Heart left ventricle (tissue), 16 donors: ENCODE results near the gene ZFP36L1. TPM values are rescaled to one million over a fixed set of nuclear protein-coding genes. Genes with fewer than 3 reads are reported as not detected.

Source experiments
- ATAC-seq, 4 donors: fragments of 200-7000 bp; cut with Tn5 transposase; one replicate each; pipeline ENCODE4 v1.9.1; 2020 to 2022; ENCODE audit warnings: moderate library complexity in 4 of 4, mild to moderate bottlenecking in 3 of 4, moderate number of reproducible peaks in 1 of 4
- DNase-seq, 5 donors: peaks; one replicate each; pipeline ENCODE4 v3.0.0-alpha.2; 2020
- H3K27ac ChIP-seq, 12 donors: fragments of 200-600 bp; sonication (generic) in 4 of 12; one replicate each; pipeline versions ENCODE4 v1.5.0 to v1.8.0; 2016 to 2022; ENCODE audit warnings: mild to moderate bottlenecking in 2 of 12
- H3K27me3 ChIP-seq, 9 donors: fragments of 200-600 bp; sonication (generic) in 2 of 9; one replicate each; pipeline versions ENCODE4 v1.5.1 to v1.8.0; 2016 to 2022; ENCODE audit warnings: mild to moderate bottlenecking in 3 of 9
- H3K36me3 ChIP-seq, 9 donors: fragments of 200-600 bp; sonication (generic) in 2 of 9; one replicate each; pipeline versions ENCODE4 v1.5.0 to v1.8.0; 2018 to 2022; ENCODE audit warnings: mild to moderate bottlenecking in 2 of 9
- H3K4me1 ChIP-seq, 12 donors: fragments of 200-600 bp; sonication (generic) in 4 of 12; one replicate each; pipeline versions ENCODE4 v1.5.0 to v1.8.0; 2016 to 2022; ENCODE audit warnings: mild to moderate bottlenecking in 3 of 12
- H3K4me3 ChIP-seq, 12 donors: fragments of 200-600 bp; sonication (generic) in 4 of 12; one replicate each; pipeline versions ENCODE4 v1.5.0 to v1.8.0; 2017 to 2022; ENCODE audit warnings: mild to moderate bottlenecking in 9 of 12, moderate library complexity in 4 of 12
- H3K9me3 ChIP-seq, 12 donors: fragments of 200-600 bp; sonication (generic) in 4 of 12; one replicate each; pipeline versions ENCODE4 v1.5.0 to v1.8.0; 2016 to 2022; ENCODE audit warnings: mild to moderate bottlenecking in 1 of 12
- POLR2A ChIP-seq, 2 donors: fragments of 450-650 bp; IDR thresholded peaks; one replicate each; pipeline ENCODE4 v1.6.1; 2017; ENCODE audit warnings: antibody characterized with exemption in 2 of 2, mild to moderate bottlenecking in 2 of 2, moderate library complexity in 2 of 2
- WGBS, 4 donors: extraction: QIAGEN DNeasy Blood & Tissue Kit in 2 of 4; methylation state at CpG; one replicate each; pipeline versions ENCODE4 v1.1.5 to v1.1.7; 2013 to 2018; 5-methylcytosine and 5-hydroxymethylcytosine counted together
- intact Hi-C, 10 donors: fragments of 100-400 bp; cut with DNase I; formaldehyde crosslinking; loops; one replicate each; pipeline versions ENCODE4 v1.11.1 to v1.14.2; 2022
- polyA plus RNA-seq, 2 donors: library from polyadenylated mRNA; stranded (reverse); fragments of 200-250 nt; gene quantifications; one replicate each; pipeline ENCODE4 v1.2.3, GENCODE V29; 2013
- total RNA-seq, 9 donors: library from RNA; depleted of rRNA in 2 of 9; stranded (reverse); fragments of >200 nt in 2 of 9; fragmentation: NEBNext Ultra II Directional in 3 of 9; extraction: Animal tissue kit (Norgen Biotek cat#: 25700) in 3 of 9; gene quantifications; one replicate each; pipeline versions ENCODE4 v1.1.0 to v1.2.4, GENCODE V29; 2016 to 2023
- TF ChIP-seq, protein P1 (sequence below), 12 donors: fragments of 200-600 bp; sonication (generic) in 4 of 12; IDR thresholded peaks; one replicate each; pipeline versions ENCODE4 v1.5.0 to v1.8.0; 2018 to 2022; ENCODE audit warnings: antibody characterized with exemption in 12 of 12, mild to moderate bottlenecking in 5 of 12
- donor health status: ischemic (EF 13 %, LVEDD 7.1; RV severe dilation, severe dysfunction).
- donor health status: healthy with polysubstance abuse.
- donor health status: DM: no; HTN: yes; CAD: no.
- donor health status: DM: no; HTN: no; CAD: no.
- donor health status: ischemic (EF 25% LVEDD 6.9; RV normal size, moderate dysfunction).
- donor health status: ischemic (EF 25% LVEDD 5.7; RV mildly dilated, moderate dysfunction).
- donor health status: healthy.
- donor health status: DM: yes; HTN: yes; CAD: no.
- donor health status: ischemic (EF 35%, LVEDD 5.7; RV mildly dilated, moderate dysfunction).
- donor health status: nonischemic (EF 11% LVEDD 7.7; RV severe dilation, severe dysfunction).
- donor health status: DM: yes; HTN: yes; CAD: no.
- donor health status: PGD.
- donor health status: ischemic (EF 29% LVEDD 5.4; RV normal size, mild dysfunction).
- donor health status: nonischemic (EF 23%, LVEDD 6.1; RV moderate dilation, normal function).

Gene ZFP36L1
- total and polyA plus RNA-seq, 11 donors = 21.2 to 183 (median 68.9) TPM

DNA sequence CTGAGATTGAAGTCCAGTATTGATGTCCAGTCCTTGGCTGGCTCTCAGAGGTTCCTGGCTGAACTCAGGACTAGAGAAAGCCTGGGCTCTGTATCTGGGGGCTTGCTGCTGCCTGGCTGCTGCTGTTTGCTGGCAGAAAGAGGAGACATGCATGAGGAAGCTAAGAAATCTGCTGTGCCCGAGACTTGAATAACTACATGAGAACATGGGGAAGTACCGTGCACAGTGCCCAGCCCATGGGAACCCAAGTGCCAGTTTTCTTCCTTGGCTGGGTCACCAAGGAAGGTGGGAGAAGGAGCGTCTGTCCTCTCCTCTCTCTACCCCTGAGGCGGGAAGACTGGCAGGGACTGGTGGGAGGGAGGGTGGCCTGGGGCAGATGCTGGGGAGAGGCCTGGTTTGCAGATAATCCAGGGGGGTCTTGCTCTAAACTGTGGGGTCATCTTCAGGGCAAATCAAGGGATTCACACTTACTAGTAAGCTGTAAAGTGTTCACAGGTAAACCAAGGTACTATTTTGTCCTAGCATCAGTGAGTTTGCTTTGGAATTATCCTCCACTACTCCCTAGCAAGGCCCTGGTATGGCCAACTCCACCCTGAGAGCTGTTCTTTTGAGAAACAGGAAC lies 13.8 kb upstream of the ZFP36L1 start:
- H3K9me3 ChIP-seq = peaks cover 0 to 13% (median 1%) of the 10 kb centered on the region in 12 donors
- intact Hi-C loops = no loop called here
- DNase-seq = peak in 1 of 5 donors; percentile 38
- WGBS, 4 donors = 73 to 77% (median 75%) methylated on average over 4 of the region's 4 CpGs
- H3K4me1 ChIP-seq = peaks cover 0 to 44% (median 18%) of the 10 kb centered on the region in 12 donors
- H3K36me3 ChIP-seq = no peaks in the 10 kb centered on the region
- TF ChIP-seq POLR2A (IDR thresholded peaks at IDR 0.05) = no peak
- TF ChIP-seq, protein P1, sequence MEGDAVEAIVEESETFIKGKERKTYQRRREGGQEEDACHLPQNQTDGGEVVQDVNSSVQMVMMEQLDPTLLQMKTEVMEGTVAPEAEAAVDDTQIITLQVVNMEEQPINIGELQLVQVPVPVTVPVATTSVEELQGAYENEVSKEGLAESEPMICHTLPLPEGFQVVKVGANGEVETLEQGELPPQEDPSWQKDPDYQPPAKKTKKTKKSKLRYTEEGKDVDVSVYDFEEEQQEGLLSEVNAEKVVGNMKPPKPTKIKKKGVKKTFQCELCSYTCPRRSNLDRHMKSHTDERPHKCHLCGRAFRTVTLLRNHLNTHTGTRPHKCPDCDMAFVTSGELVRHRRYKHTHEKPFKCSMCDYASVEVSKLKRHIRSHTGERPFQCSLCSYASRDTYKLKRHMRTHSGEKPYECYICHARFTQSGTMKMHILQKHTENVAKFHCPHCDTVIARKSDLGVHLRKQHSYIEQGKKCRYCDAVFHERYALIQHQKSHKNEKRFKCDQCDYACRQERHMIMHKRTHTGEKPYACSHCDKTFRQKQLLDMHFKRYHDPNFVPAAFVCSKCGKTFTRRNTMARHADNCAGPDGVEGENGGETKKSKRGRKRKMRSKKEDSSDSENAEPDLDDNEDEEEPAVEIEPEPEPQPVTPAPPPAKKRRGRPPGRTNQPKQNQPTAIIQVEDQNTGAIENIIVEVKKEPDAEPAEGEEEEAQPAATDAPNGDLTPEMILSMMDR (IDR thresholded peaks at IDR 0.05) = no peak
- peak overlapping the region; percentile 39 to 89 (median 66) for H3K27ac ChIP-seq
- ATAC-seq = peak; percentile 66 to 86 (median 84)
- H3K27me3 ChIP-seq = no peaks in the 10 kb centered on the region
- no peak overlapping the region for H3K4me3 ChIP-seq

DNA sequence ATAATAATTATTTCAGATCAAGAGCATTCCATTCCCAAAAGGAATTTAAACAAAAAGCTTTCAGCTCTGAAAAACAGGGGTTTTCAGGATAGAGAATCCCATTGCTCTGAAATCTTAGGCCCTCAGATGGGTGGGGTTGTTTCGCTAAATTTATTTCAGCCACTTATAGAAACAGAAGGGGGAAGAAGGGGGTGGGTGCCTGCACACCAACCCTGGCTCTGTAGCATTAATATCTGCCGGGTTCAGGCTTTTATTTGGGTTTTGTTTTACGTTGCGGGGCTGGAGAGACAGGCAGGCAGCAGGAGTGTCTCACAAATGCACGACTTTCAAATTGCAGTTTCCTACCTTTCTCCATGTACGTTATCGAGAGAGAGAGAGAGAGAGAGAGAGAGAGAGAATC lies 12.5 kb upstream of the ZFP36L1 start:
- no peaks in the 10 kb centered on the region for H3K27me3 ChIP-seq
- peak overlapping the region in 1 of 12 donors; percentile 84 for H3K27ac ChIP-seq

DNA sequence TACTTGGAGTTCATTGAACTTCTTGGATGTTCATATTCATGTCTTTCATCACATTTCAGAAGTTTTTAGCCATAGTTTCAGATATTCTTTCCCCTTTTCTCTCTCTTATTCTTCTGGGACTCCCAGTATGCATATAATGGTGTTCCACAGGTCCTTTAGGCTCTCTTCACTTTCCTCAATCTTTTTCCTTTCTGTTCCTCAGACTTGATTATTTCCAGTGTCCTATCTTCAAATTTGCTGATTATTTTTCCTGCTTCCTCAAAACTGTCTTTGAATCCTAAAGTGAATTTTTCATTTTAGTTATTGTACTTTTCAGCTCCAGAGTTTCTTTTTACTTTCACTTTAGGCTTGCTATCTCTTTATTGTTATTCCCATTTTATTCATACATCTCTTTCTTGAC lies 8.8 kb upstream of the ZFP36L1 start:
- intact Hi-C loops = no loop called here
- H3K36me3 ChIP-seq = no peaks in the 10 kb centered on the region
- no peaks in the 10 kb centered on the region for H3K27me3 ChIP-seq
- peaks cover 2 to 12% (median 5%) of the 10 kb centered on the region in 12 donors for H3K4me1 ChIP-seq
- H3K27ac ChIP-seq = no peak overlapping the region
- DNase-seq = no peak
- H3K9me3 ChIP-seq = peaks cover 0 to 26% (median 7%) of the 10 kb centered on the region in 12 donors
- no peak overlapping the region for H3K4me3 ChIP-seq
- TF ChIP-seq POLR2A (IDR thresholded peaks at IDR 0.05) = no peak
- TF ChIP-seq, protein P1 (IDR thresholded peaks at IDR 0.05) = no peak
- ATAC-seq = no peak

More for the DNA sequence above, 12.5 kb upstream of the ZFP36L1 start:
- Histone ChIP-seq H3K4me1 (peaks cover 0 to 38% (median 18%) of the 10 kb centered on the region in 12 donors), H3K9me3 (peaks cover 0 to 25% (median 7%) of the 10 kb centered on the region in 12 donors), H3K36me3 (no peaks in the 10 kb centered on the region), H3K4me3 (no peak overlapping the region)
- TF ChIP-seq, protein P1 (IDR thresholded peaks at IDR 0.05) = no peak
- TF ChIP-seq POLR2A (IDR thresholded peaks at IDR 0.05) = no peak
- 88 to 95% (median 93%) methylated on average over 7 of the region's 7 CpGs for WGBS, 4 donors
- DNase-seq = no peak
- ATAC-seq = no peak
- intact Hi-C loops = no loop called here

DNA sequence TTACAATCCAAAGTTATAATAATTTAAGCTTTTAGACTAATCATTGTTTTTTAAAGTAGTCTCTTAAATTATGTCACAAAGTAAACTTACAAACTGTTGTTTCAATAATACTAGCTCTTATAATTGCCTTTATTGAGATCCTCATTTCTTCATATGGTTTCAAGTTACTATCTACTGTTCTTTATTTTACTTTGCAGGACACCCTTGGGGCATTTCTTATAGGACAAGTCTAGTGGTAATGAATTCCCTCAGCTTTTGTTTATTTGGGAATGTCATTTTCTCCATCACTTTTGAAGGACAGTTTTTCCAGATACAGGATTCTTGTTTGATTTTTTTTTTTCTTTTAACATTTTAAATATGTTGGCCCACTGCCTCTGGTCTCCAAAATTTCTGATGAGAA lies 8.1 kb upstream of the ZFP36L1 start:
- H3K36me3 ChIP-seq = no peaks in the 10 kb centered on the region
- ATAC-seq = no peak
- intact Hi-C loops = no loop called here

More for the DNA sequence above, 8.1 kb upstream of the ZFP36L1 start:
- H3K4me1 ChIP-seq = peaks cover 0 to 11% (median 6%) of the 10 kb centered on the region in 12 donors
- H3K27me3 ChIP-seq = no peaks in the 10 kb centered on the region
- TF ChIP-seq, protein P1 (IDR thresholded peaks at IDR 0.05) = no peak
- no peak for TF ChIP-seq POLR2A (IDR thresholded peaks at IDR 0.05)
- no peak for DNase-seq
- H3K4me3 ChIP-seq = no peak overlapping the region
- no peak overlapping the region for H3K27ac ChIP-seq
- H3K9me3 ChIP-seq = peaks cover 0 to 26% (median 7%) of the 10 kb centered on the region in 12 donors
